ENCODE results near the gene CTDSPL.
A peak's percentile ranks its signal among the peaks of the same experiment; 100 is the strongest.

CTDSPL gene

GRCh38 chr3:37993460-37993819 lies 131.8 kb downstream of the CTDSPL start:
- TF ChIP-seq ZBTB7A (IDR thresholded peaks at IDR 0.05; ENCODE audit: low read depth), result no peak
- TF ChIP-seq, protein P1, sequence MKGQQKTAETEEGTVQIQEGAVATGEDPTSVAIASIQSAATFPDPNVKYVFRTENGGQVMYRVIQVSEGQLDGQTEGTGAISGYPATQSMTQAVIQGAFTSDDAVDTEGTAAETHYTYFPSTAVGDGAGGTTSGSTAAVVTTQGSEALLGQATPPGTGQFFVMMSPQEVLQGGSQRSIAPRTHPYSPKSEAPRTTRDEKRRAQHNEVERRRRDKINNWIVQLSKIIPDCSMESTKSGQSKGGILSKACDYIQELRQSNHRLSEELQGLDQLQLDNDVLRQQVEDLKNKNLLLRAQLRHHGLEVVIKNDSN (IDR thresholded peaks at IDR 0.05), result no peak
- TF ChIP-seq NFIC (IDR thresholded peaks at IDR 0.05), result no peak
- no peak for TF ChIP-seq TEAD4 (IDR thresholded peaks at IDR 0.05)
- TF ChIP-seq, protein P2, sequence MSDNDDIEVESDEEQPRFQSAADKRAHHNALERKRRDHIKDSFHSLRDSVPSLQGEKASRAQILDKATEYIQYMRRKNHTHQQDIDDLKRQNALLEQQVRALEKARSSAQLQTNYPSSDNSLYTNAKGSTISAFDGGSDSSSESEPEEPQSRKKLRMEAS (IDR thresholded peaks at IDR 0.05), result no peak
- TF ChIP-seq FOXM1 (IDR thresholded peaks at IDR 0.05; ENCODE audit: borderline replicate concordance, low read depth), result no peak
- no peak for TF ChIP-seq EP300 (IDR thresholded peaks at IDR 0.05; ENCODE audit: borderline replicate concordance)
- TF ChIP-seq RAD21 (IDR thresholded peaks at IDR 0.05; ENCODE audit: low read depth), result no peak
- TF ChIP-seq CEBPB (IDR thresholded peaks at IDR 0.05), result no peak
- TF ChIP-seq EGR1 (IDR thresholded peaks at IDR 0.05), result no peak
- no peak for TF ChIP-seq CREB1 (IDR thresholded peaks at IDR 0.05; ENCODE audit: low read depth)
- TF ChIP-seq, protein P3, sequence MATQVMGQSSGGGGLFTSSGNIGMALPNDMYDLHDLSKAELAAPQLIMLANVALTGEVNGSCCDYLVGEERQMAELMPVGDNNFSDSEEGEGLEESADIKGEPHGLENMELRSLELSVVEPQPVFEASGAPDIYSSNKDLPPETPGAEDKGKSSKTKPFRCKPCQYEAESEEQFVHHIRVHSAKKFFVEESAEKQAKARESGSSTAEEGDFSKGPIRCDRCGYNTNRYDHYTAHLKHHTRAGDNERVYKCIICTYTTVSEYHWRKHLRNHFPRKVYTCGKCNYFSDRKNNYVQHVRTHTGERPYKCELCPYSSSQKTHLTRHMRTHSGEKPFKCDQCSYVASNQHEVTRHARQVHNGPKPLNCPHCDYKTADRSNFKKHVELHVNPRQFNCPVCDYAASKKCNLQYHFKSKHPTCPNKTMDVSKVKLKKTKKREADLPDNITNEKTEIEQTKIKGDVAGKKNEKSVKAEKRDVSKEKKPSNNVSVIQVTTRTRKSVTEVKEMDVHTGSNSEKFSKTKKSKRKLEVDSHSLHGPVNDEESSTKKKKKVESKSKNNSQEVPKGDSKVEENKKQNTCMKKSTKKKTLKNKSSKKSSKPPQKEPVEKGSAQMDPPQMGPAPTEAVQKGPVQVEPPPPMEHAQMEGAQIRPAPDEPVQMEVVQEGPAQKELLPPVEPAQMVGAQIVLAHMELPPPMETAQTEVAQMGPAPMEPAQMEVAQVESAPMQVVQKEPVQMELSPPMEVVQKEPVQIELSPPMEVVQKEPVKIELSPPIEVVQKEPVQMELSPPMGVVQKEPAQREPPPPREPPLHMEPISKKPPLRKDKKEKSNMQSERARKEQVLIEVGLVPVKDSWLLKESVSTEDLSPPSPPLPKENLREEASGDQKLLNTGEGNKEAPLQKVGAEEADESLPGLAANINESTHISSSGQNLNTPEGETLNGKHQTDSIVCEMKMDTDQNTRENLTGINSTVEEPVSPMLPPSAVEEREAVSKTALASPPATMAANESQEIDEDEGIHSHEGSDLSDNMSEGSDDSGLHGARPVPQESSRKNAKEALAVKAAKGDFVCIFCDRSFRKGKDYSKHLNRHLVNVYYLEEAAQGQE (IDR thresholded peaks at IDR 0.05; ENCODE audit: low read depth), result no peak

DNA sequence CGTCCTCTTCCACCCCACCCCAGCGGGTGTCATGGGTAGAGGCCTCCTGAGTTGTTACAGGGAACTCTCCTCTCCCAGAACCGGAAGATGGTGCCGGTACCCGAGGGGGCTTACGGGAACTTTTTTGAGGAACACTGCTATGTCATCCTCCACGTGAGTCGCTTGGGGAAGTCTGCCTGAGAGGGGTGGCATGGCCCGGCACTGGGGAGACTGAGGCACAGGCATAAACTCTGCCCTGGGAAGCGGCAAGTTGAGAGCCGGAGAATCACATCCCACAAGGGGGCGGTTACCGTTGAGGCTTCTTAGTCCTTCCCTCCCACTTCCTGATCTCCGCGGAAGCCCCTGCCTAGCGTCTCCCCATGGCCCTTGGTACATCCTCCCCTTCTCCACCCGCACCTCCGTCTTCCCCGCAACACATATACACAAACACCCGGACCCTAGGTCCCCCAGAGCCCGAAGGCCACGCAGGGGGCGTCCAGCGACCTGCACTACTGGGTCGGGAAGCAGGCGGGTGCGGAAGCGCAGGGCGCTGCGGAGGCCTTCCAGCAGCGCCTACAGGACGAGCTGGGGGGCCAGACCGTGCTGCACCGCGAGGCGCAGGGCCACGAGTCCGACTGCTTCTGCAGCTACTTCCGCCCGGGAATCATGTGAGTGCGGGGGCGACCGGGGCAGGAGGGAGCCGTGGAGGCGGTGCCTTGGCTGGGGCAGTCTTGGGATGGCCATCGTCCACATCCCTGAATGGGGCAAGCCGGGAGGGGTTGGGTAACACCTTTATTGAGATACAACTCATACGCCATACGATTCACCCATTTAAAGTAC lies 132.3 kb downstream of the CTDSPL start:
- TF ChIP-seq CREB1 (IDR thresholded peaks at IDR 0.05; ENCODE audit: low read depth) (no peak), EP300 (IDR thresholded peaks at IDR 0.05; ENCODE audit: borderline replicate concordance) (no peak), FOXM1 (IDR thresholded peaks at IDR 0.05; ENCODE audit: borderline replicate concordance, low read depth) (no peak), TCF12 (IDR thresholded peaks at IDR 0.05; ENCODE audit: low read depth) (no peak), ZBTB7A (IDR thresholded peaks at IDR 0.05; ENCODE audit: low read depth) (no peak), RAD21 (IDR thresholded peaks at IDR 0.05; ENCODE audit: low read depth) (no peak), TEAD4 (IDR thresholded peaks at IDR 0.05) (no peak), EGR1 (IDR thresholded peaks at IDR 0.05) (no peak), NFIC (IDR thresholded peaks at IDR 0.05) (no peak)
- TF ChIP-seq, protein P1 (IDR thresholded peaks at IDR 0.05), result no peak
- TF ChIP-seq, protein P3 (IDR thresholded peaks at IDR 0.05; ENCODE audit: low read depth), result no peak

DNA sequence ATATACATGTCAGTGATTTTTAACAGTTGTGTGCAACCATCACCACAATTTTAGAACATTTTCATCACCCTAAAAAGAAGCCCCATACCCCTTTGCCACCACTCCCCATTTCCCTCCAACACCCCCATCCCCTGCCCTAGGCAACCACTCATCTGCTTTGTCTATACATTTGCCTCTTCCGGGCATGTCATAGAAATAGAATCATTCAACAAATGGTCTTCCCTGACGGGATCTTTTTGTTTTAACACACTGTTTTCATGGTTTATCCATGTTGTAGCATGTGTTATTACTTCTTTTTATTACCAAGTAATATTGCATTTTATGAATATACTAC lies 132.9 kb downstream of the CTDSPL start:
- no peak for TF ChIP-seq CREB1 (IDR thresholded peaks at IDR 0.05; ENCODE audit: low read depth)
- no peak for TF ChIP-seq TEAD4 (IDR thresholded peaks at IDR 0.05)

DNA sequence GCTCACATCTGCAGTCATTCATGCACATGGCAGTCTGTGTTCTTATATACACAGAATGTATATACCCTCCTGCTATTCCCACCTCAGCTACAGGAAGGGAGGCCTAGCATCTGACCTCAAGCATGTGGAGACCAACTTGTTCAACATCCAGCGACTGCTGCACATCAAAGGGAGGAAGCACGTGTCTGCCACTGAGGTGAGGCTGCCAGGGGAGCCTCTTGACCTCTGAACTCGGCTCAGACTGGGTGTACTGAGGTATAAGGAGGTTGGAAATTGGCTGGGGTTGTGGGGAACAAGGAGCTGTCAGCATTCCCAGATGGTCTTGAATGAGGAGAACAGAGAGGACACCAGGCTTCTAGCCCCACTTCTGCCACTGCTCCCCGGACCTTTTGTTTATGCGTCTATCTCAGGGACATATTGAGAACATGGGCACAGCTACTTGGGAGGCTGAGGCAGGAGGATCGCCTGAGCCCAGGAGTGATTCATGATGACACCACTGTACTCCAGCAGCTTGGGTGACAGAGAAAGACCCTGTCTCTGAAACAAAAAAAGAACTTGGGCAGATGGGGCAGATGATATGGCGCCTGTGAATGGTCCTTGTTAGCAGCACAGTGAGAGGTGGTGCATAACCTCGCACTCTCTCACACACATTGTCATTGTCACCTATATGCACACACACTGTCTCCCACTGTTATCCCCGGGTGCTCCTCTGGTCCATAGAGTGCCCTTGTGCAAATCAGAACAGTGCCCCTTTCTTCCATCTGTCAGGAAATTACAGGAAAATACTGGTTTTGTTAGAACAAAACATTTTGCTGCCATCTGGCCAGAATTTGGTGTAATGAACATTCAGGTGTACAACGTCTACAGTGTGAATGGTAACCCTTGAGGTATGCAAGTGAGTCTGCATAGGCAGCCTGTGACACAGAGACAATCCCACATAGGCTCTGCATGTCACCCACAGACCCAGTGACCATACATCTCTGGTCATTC lies 134.3 kb downstream of the CTDSPL start:
- TF ChIP-seq, protein P2 (IDR thresholded peaks at IDR 0.05), result no peak
- TF ChIP-seq EGR1 (IDR thresholded peaks at IDR 0.05) (no peak), TEAD4 (IDR thresholded peaks at IDR 0.05) (no peak), YY1 (IDR thresholded peaks at IDR 0.05; ENCODE audit: low read depth) (no peak), EP300 (IDR thresholded peaks at IDR 0.05; ENCODE audit: borderline replicate concordance) (no peak), CEBPB (IDR thresholded peaks at IDR 0.05) (no peak), TAF1 (IDR thresholded peaks at IDR 0.05; ENCODE audit: low read depth) (no peak), TCF12 (IDR thresholded peaks at IDR 0.05; ENCODE audit: low read depth) (no peak), CREB1 (IDR thresholded peaks at IDR 0.05; ENCODE audit: low read depth) (no peak), RAD21 (IDR thresholded peaks at IDR 0.05; ENCODE audit: low read depth) (no peak), FOXM1 (IDR thresholded peaks at IDR 0.05; ENCODE audit: borderline replicate concordance, low read depth) (no peak)

- TF ChIP-seq, protein P1 (IDR thresholded peaks at IDR 0.05), result peak; percentile 98
- TF ChIP-seq YY1 (IDR thresholded peaks at IDR 0.05; ENCODE audit: low read depth), result no peak
- TF ChIP-seq, protein P3 (IDR thresholded peaks at IDR 0.05; ENCODE audit: low read depth), result no peak
- TF ChIP-seq TAF1 (IDR thresholded peaks at IDR 0.05; ENCODE audit: low read depth), result no peak
- no peak; the same call in 1 of the 2 replicates for TF ChIP-seq TEAD4 (IDR thresholded peaks at IDR 0.05)
- TF ChIP-seq ZBTB7A (IDR thresholded peaks at IDR 0.05; ENCODE audit: low read depth), result no peak
- TF ChIP-seq, protein P2 (IDR thresholded peaks at IDR 0.05), result peak; percentile 86
- TF ChIP-seq NFIC (IDR thresholded peaks at IDR 0.05), result no peak
- peak; percentile 67 for TF ChIP-seq RAD21 (IDR thresholded peaks at IDR 0.05; ENCODE audit: low read depth)
- TF ChIP-seq CREB1 (IDR thresholded peaks at IDR 0.05; ENCODE audit: low read depth), result no peak
- no peak for TF ChIP-seq EP300 (IDR thresholded peaks at IDR 0.05; ENCODE audit: borderline replicate concordance)
- TF ChIP-seq CEBPB (IDR thresholded peaks at IDR 0.05), result no peak
Observed at GRCh38 chr3:37996785-37997301, 135.2 kb downstream of the CTDSPL start.
